Breast epithelium (tissue), 4 donors: Measurements from ENCODE around the gene GOLGA1. TPM values are rescaled to one million over a fixed set of nuclear protein-coding genes. Genes with fewer than 3 reads are reported as not detected.
"Not testable (repeated sequence)": the region's sequence is repeated elsewhere in the genome, so short reads cannot be mapped to it uniquely, and the experiment has no call there.

Source experiments
- DNase-seq, 2 donors: peaks; one replicate each; pipeline ENCODE4 v3.0.0-alpha.2; 2019; ENCODE audit warnings: low spot score in 2 of 2
- H3K27ac ChIP-seq, 2 donors: fragments of 200-600 bp; sonication (generic) in 1 of 2; one replicate each; pipeline ENCODE4 v1.5.1; 2016 to 2019; ENCODE audit warnings: mild to moderate bottlenecking in 1 of 2
- H3K27me3 ChIP-seq, 2 donors: fragments of 200-600 bp; sonication (generic) in 1 of 2; one replicate each; pipeline versions ENCODE4 v1.5.1 to v1.6.0; 2017 to 2019; ENCODE audit warnings: control low read depth in 1 of 2, mild to moderate bottlenecking in 1 of 2
- H3K36me3 ChIP-seq: fragments of 200-600 bp; one replicate; pipeline ENCODE4 v1.5.1; 2019
- H3K4me1 ChIP-seq, 2 donors: fragments of 200-600 bp; sonication (generic); one replicate each; pipeline ENCODE4 v1.5.1; 2016 to 2019; ENCODE audit warnings: control low read depth in 1 of 2
- H3K4me3 ChIP-seq, 3 donors: fragments of 200-600 bp; sonication (generic); 1 replicate in 2 of 3; 2 replicates in 1 of 3; pipeline ENCODE4 v1.5.1; 2016 to 2019; ENCODE audit warnings: mild to moderate bottlenecking in 3 of 3, moderate library complexity in 2 of 3
- H3K9me3 ChIP-seq, 2 donors: fragments of 200-600 bp; sonication (generic) in 1 of 2; one replicate each; pipeline ENCODE4 v1.5.1; 2016 to 2019; ENCODE audit warnings: control low read depth in 1 of 2
- CTCF ChIP-seq, 3 donors: fragments of 450-650 bp; IDR thresholded peaks; one replicate each; pipeline ENCODE4 v1.5.1; 2016 to 2017; ENCODE audit warnings: antibody characterized with exemption in 3 of 3, mild to moderate bottlenecking in 3 of 3, moderate library complexity in 3 of 3
- POLR2A ChIP-seq: fragments of 450-650 bp; IDR thresholded peaks from one replicate; pipeline ENCODE4 v1.6.1; 2016; ENCODE audit warnings: antibody characterized with exemption, mild to moderate bottlenecking, moderate library complexity
- POLR2AphosphoS5 ChIP-seq, 3 donors: sonication (generic); formaldehyde crosslinking; IDR thresholded peaks; one replicate each; pipeline ENCODE4 v1.6.1; 2017; ENCODE audit warnings: antibody characterized with exemption in 3 of 3
- intact Hi-C: fragments of 100-400 bp; cut with DNase I; formaldehyde crosslinking; loops from one replicate; pipeline ENCODE4 v1.15.1; 2023; ENCODE audit warnings: low total_unique reads
- total RNA-seq, 3 donors: library from RNA; depleted of rRNA; stranded (reverse); fragments of >200 nt; gene quantifications; one replicate each; pipeline ENCODE4 v1.1.0, GENCODE V29; 2016

GOLGA1 gene
- total RNA-seq, 3 donors from 2014 or later: 20.6 to 23.0 (median 21.1) TPM

GRCh38 chr9:124844291-124844690 is 96.6 kb downstream of the GOLGA1 start:
- no peak overlapping the region for H3K27ac ChIP-seq
- H3K4me3 ChIP-seq: no peak overlapping the region
- no peaks in the 10 kb centered on the region for H3K27me3 ChIP-seq
- no peak for DNase-seq
- H3K9me3 ChIP-seq: no peaks in the 10 kb centered on the region
- no peak for TF ChIP-seq POLR2AphosphoS5 (IDR thresholded peaks at IDR 0.05)
- TF ChIP-seq CTCF (IDR thresholded peaks at IDR 0.05): no peak
- TF ChIP-seq POLR2A: no peak
- H3K36me3 ChIP-seq: no peaks in the 10 kb centered on the region
- intact Hi-C loops: no loop called here
- H3K4me1 ChIP-seq: no peaks in the 10 kb centered on the region

GRCh38 chr9:124843456-124844034 is 97.3 kb downstream of the GOLGA1 start:
- Histone ChIP-seq H3K36me3 (no peaks in the 10 kb centered on the region), H3K9me3 (no peaks in the 10 kb centered on the region), H3K27ac (no peak overlapping the region), H3K4me3 (no peak overlapping the region), H3K27me3 (no peaks in the 10 kb centered on the region), H3K4me1 (no peaks in the 10 kb centered on the region)
- intact Hi-C loops: no loop called here
- TF ChIP-seq POLR2A (no peak), CTCF (IDR thresholded peaks at IDR 0.05) (no peak), POLR2AphosphoS5 (IDR thresholded peaks at IDR 0.05) (no peak)
- no peak for DNase-seq

- no peaks in the 10 kb centered on the region for H3K36me3 ChIP-seq
- no peaks in the 10 kb centered on the region for H3K4me1 ChIP-seq
- no peak for DNase-seq
- H3K27me3 ChIP-seq: no peaks in the 10 kb centered on the region
- intact Hi-C loops: no loop called here
- H3K4me3 ChIP-seq: no peak overlapping the region
- H3K27ac ChIP-seq: no peak overlapping the region
- H3K9me3 ChIP-seq: no peaks in the 10 kb centered on the region
- TF ChIP-seq CTCF (IDR thresholded peaks at IDR 0.05): no peak
- no peak for TF ChIP-seq POLR2AphosphoS5 (IDR thresholded peaks at IDR 0.05)
- no peak for TF ChIP-seq POLR2A
These were observed 99.6 kb downstream of the GOLGA1 start for GRCh38 chr9:124841075-124841821.

GRCh38 chr9:124840300-124840833 is 100.5 kb downstream of the GOLGA1 start:
- no peak for DNase-seq
- intact Hi-C loops: no loop called here
- Histone ChIP-seq H3K4me3 (no peak overlapping the region), H3K27me3 (no peaks in the 10 kb centered on the region), H3K9me3 (no peaks in the 10 kb centered on the region), H3K4me1 (no peaks in the 10 kb centered on the region), H3K27ac (no peak overlapping the region), H3K36me3 (no peaks in the 10 kb centered on the region)
- TF ChIP-seq POLR2AphosphoS5 (IDR thresholded peaks at IDR 0.05) (no peak), POLR2A (no peak), CTCF (IDR thresholded peaks at IDR 0.05) (peak in 1 of 3 donors; percentile 9)

- intact Hi-C loops: no loop called here
- no peak for DNase-seq
- H3K36me3 ChIP-seq: no peaks in the 10 kb centered on the region
- no peaks in the 10 kb centered on the region for H3K27me3 ChIP-seq
- no peaks in the 10 kb centered on the region for H3K9me3 ChIP-seq
- TF ChIP-seq POLR2AphosphoS5 (IDR thresholded peaks at IDR 0.05): no peak
- peak in 1 of 3 donors; percentile 34 for TF ChIP-seq CTCF (IDR thresholded peaks at IDR 0.05)
- H3K4me3 ChIP-seq: no peak overlapping the region
- H3K27ac ChIP-seq: no peak overlapping the region
- peaks cover 0 to 3% of the 10 kb centered on the region in 2 donors for H3K4me1 ChIP-seq
These were observed 101.1 kb downstream of the GOLGA1 start for GRCh38 chr9:124839612-124840299.

DNA sequence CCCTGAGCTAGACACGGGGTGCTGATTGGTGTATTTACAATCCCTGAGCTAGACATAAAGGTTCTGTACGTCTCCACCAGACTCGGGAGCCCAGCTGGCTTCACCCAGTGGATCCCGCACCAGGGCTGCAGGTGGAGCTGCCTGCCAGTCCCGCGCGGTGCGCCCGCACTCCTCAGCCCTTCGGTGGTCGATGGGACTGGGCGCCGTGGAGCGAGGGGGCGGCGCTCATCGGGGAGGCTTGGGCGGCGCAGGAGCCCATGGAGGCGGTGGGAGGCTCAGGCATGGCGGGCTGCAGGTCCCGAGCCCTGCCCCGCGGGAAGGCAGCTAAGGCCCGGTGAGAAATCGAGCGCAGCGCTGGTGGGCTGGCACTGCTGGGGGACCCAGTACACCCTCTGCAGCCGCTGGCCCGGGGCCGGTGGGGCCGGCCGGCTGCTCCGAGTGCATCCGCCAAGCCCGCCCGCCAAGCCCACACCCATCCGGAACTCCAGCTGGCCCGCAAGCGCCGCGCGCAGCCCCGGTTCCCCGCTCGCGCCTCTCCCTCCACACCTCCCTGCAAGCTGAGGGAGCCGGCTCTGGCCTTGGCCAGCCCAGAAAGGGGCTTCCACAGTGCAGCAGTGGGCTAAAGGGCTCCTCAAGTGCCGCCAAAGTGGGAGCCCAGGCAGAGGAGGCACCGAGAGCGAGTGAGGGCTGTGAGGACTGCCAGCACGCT is 102.2 kb downstream of the GOLGA1 start:
- H3K27me3 ChIP-seq, H3K9me3 ChIP-seq, DNase-seq, H3K36me3 ChIP-seq, H3K4me1 ChIP-seq, H3K27ac ChIP-seq, intact Hi-C loops: not testable (repeated sequence)
- peak overlapping the region in 1 of 3 donors; percentile 56 for H3K4me3 ChIP-seq

DNA sequence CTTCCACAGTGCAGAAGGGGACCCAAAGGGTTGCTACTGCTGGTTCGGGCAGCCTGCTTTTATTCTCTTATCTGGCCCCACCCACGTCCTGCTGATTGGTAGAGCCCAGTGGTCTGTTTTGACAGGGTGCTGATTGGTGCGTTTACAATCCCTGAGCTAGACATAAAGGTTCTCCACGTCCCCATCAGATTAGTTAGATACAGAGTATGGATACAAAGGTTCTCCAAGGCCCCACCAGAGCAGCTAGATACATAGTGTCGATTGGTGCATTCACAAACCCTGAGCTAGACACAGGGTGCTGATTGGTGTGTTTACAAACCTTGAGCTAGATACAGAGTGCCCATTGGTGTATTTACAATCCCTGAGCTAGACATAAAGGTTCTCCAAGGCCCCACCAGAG is 102.8 kb downstream of the GOLGA1 start:
- H3K9me3 ChIP-seq, H3K27me3 ChIP-seq, H3K4me1 ChIP-seq, H3K4me3 ChIP-seq, intact Hi-C loops, H3K27ac ChIP-seq, H3K36me3 ChIP-seq, DNase-seq: not testable (repeated sequence)
